Measurements from ENCODE around the gene GSN. TPM values are rescaled to one million over a fixed set of nuclear protein-coding genes. Genes with fewer than 3 reads are reported as not detected.
A peak's percentile ranks its signal among the peaks of the same experiment; 100 is the strongest.

GSN gene
- total and polyA plus RNA-seq, 2 of the 8 experiments (the other 6 are each of a cell fraction or from before 2014, with no cell fraction given), result 52.3 to 94.5 TPM

GRCh38 chr9:121368745-121369144, 100.8 kb downstream of the GSN start:
- Histone ChIP-seq H3K23me2 (ENCODE audit: low read depth, low read length) (peaks cover 5% of the 10 kb centered on the region), H2BK5ac (ENCODE audit: low read depth, low read length) (no peak overlapping the region), H2AK5ac (ENCODE audit: low read depth, low read length) (no peak overlapping the region), H4K8ac (ENCODE audit: extremely low read depth, insufficient read depth, low read length) (no peak overlapping the region; the same call in 1 of the 2 replicates), H3K4ac (replicated peaks; ENCODE audit: insufficient read length, low read depth, low read length) (no peak overlapping the region), H3K9me3 (ENCODE audit: insufficient read depth in 2 of 2, low read depth in 1 of 2, low read length in 1 of 2) (no peaks in the 10 kb centered on the region; a peak in 1 of 4 replicates), H4K91ac (replicated peaks; ENCODE audit: insufficient read length, low read length) (no peak overlapping the region), H3K36me3 (ENCODE audit: control insufficient read depth in 2 of 4, insufficient read depth in 4 of 4, low read length in 3 of 4) (peaks cover 0 to 4% (median 0%) of the 10 kb centered on the region in 4 experiments; a peak in 1 of 8 replicates), H3K27ac (ENCODE audit: low read depth, low read length) (no peak overlapping the region), H3K23ac (ENCODE audit: insufficient read length) (no peak overlapping the region), H3K14ac (ENCODE audit: insufficient read length) (no peak overlapping the region), H2BK15ac (ENCODE audit: low read length) (no peak overlapping the region), H3K9ac (replicated peaks in 1 of 4; ENCODE audit: extremely low read depth in 1 of 4, low read depth in 3 of 4, low read length in 3 of 4) (no peak overlapping the region), H2AFZ (ENCODE audit: low read length) (no peak overlapping the region), H2BK12ac (ENCODE audit: low read depth, low read length) (no peak overlapping the region), H3K4me1 (replicated peaks in 1 of 4; ENCODE audit: control insufficient read depth in 3 of 4, insufficient read depth in 4 of 4, low read length in 3 of 4) (peaks cover 0 to 7% (median 4%) of the 10 kb centered on the region in 4 experiments; a peak in 4 of 7 replicates), H4K20me1 (replicated peaks in 1 of 2; ENCODE audit: control insufficient read depth in 1 of 2, insufficient read depth in 2 of 2, low read length in 2 of 2) (no peaks in the 10 kb centered on the region), H3K4me3 (ENCODE audit: extremely low read depth in 1 of 4, insufficient read depth in 2 of 4, low read depth in 3 of 4, low read length in 4 of 4) (peak overlapping the region in 2 of 4 experiments; percentile 64 to 65; a peak in 4 of 8 replicates), H3K18ac (ENCODE audit: extremely low read depth, low read length) (no peak overlapping the region), H3K79me2 (ENCODE audit: control insufficient read depth in 1 of 2, insufficient read depth in 2 of 2, low read length in 2 of 2) (no peaks in the 10 kb centered on the region), H3K56ac (replicated peaks; ENCODE audit: insufficient read length, low read depth, low read length) (no peak overlapping the region), H2BK20ac (ENCODE audit: low read length) (no peak overlapping the region), H3K4me2 (ENCODE audit: insufficient read depth in 1 of 2, low read depth in 2 of 2, low read length in 2 of 2) (peak overlapping the region; percentile 84 to 89), H2BK120ac (replicated peaks; ENCODE audit: low read depth, low read length) (no peak overlapping the region), H3K27me3 (replicated peaks in 1 of 4; ENCODE audit: control insufficient read depth in 3 of 4, extremely low read depth in 1 of 4, insufficient read depth in 3 of 4, low read length in 3 of 4) (peaks cover 0 to 13% (median 9%) of the 10 kb centered on the region in 4 experiments; a peak in 3 of 7 replicates), H3K79me1 (ENCODE audit: low read depth, low read length) (no peaks in the 10 kb centered on the region), H4K5ac (ENCODE audit: insufficient read length, low read depth, low read length) (no peak overlapping the region)
- 83% methylated on average over 8 of the region's 8 CpGs; no CpG with 5 or more reads in 1 of the 2 experiments for WGBS, 2 experiments (ENCODE audit: extremely low coverage in 1 of 2, insufficient coverage in 1 of 2, insufficient read length in 1 of 2, insufficient replicate concordance in 2 of 2, low coverage in 1 of 2, low lambda C conversion rate in 2 of 2, missing lambda C conversion rate in 1 of 2)
- TF ChIP-seq ATF2 (IDR thresholded peaks at IDR 0.05; ENCODE audit: low read length) (no peak), TCF12 (IDR thresholded peaks at IDR 0.05; ENCODE audit: low read depth, low read length) (no peak), MAX (IDR thresholded peaks at IDR 0.05) (no peak), ASH2L (IDR thresholded peaks at IDR 0.05; ENCODE audit: low read length) (no peak)
- POLR2A ChIA-PET (ENCODE audit: partially characterized antibody), result interaction anchor here (0.7 to 1.2 kb wide), 3 partner anchors 11 to 30 kb away, joined by 3 to 4 read pairs (median 3); no protein-coding TSS in a partner anchor
- no peak for FAIRE-seq
- DNase-seq (ENCODE audit: low read depth in 1 of 2, low spot score in 2 of 2), result no peak
- CTCF ChIA-PET (ENCODE audit: partially characterized antibody), result interaction anchor here (0.7 to 1.2 kb wide), 5 partner anchors 10 to 49 kb away, joined by 3 to 4 read pairs (median 3); no protein-coding TSS in a partner anchor

Data from H1 (cell line).